H1 (cell line): ENCODE measurements around the gene TSKU. TPM values are rescaled to one million over a fixed set of nuclear protein-coding genes. Genes with fewer than 3 reads are reported as not detected.
"Not testable (repeated sequence)": the region's sequence is repeated elsewhere in the genome, so short reads cannot be mapped to it uniquely, and the experiment has no call there.

ENCODE experiments used
- CTCF ChIA-PET: fragments of 300-600 bp; sonication (Branson Sonifier 250); formaldehyde crosslinking; loops from one replicate; lab custom pipeline; 2021; ENCODE audit not compliant: partially characterized antibody; lab: Charles Lee
- POLR2A ChIA-PET: fragments of 300-600 bp; sonication (Branson Sonifier 250); formaldehyde crosslinking; loops from one replicate; lab custom pipeline; 2021; ENCODE audit warnings: inconsistent platforms; ENCODE audit not compliant: partially characterized antibody; lab: Charles Lee
- DNase-seq, 2 experiments: peaks; one replicate each; pipeline versions ENCODE4 v3.0.0 to v3.0.0-alpha.2; 2010 to 2022; ENCODE audit warnings: low spot score in 2 of 2, low read depth in 1 of 2, mixed read lengths in 1 of 2
- FAIRE-seq: peaks from 2 replicates; lab custom pipeline; 2011; peaks lifted over from hg19 to GRCh38; lab: Jason Lieb, UNC
- H2AFZ ChIP-seq: 2 replicates; pipeline ENCODE4 v1.8.1; 2012; ENCODE audit warnings: low read length, inconsistent platforms
- H2AK5ac ChIP-seq: 2 replicates; pipeline ENCODE4 v1.6.1; 2013; ENCODE audit warnings: low read depth, low read length
- H2BK120ac ChIP-seq: replicated peaks from 2 replicates; pipeline ENCODE3; 2013; ENCODE audit warnings: low read depth, low read length, inconsistent platforms
- H2BK12ac ChIP-seq: 2 replicates; pipeline ENCODE4 v1.6.1; 2013; ENCODE audit warnings: low read depth, low read length
- H2BK15ac ChIP-seq: 2 replicates; pipeline ENCODE4 v1.6.1; 2013; ENCODE audit warnings: low read length
- H2BK20ac ChIP-seq: 2 replicates; pipeline ENCODE4 v1.6.1; 2013; ENCODE audit warnings: low read length
- H2BK5ac ChIP-seq: 2 replicates; pipeline ENCODE4 v1.6.1; 2013; ENCODE audit warnings: low read depth, low read length
- H3K14ac ChIP-seq: 2 replicates; pipeline ENCODE4 v1.6.1; 2013; ENCODE audit warnings: inconsistent platforms; ENCODE audit not compliant: insufficient read length
- H3K18ac ChIP-seq: 2 replicates; pipeline ENCODE4 v1.6.1; 2013; ENCODE audit warnings: low read length; ENCODE audit errors: extremely low read depth
- H3K23ac ChIP-seq: 2 replicates; pipeline ENCODE4 v1.6.1; 2013; ENCODE audit warnings: inconsistent platforms; ENCODE audit not compliant: insufficient read length
- H3K23me2 ChIP-seq: 2 replicates; pipeline ENCODE4 v1.6.1; 2013; ENCODE audit warnings: low read depth, low read length
- H3K27ac ChIP-seq: 2 replicates; pipeline ENCODE4 v1.6.1; 2011; ENCODE audit warnings: low read depth, low read length, inconsistent platforms
- H3K27me3 ChIP-seq, 4 experiments: replicated peaks in 1 of 4; 1 replicate in 1 of 4; 2 replicates in 3 of 4; pipeline versions ENCODE4 v1.6.1 to v1.8.1; 2011 to 2013; ENCODE audit warnings: low read length in 3 of 4, mild to moderate bottlenecking in 3 of 4, inconsistent platforms in 2 of 4, mixed read lengths in 2 of 4, moderate library complexity in 1 of 4; ENCODE audit not compliant: control insufficient read depth in 3 of 4, insufficient read depth in 3 of 4; ENCODE audit errors: extremely low read depth in 1 of 4
- H3K36me3 ChIP-seq, 4 experiments: 2 replicates each; pipeline versions ENCODE4 v1.6.1 to v1.8.1; 2011 to 2013; ENCODE audit warnings: mild to moderate bottlenecking in 4 of 4, low read length in 3 of 4, moderate library complexity in 2 of 4, control low read depth in 1 of 4, inconsistent platforms in 1 of 4; ENCODE audit not compliant: insufficient read depth in 4 of 4, control insufficient read depth in 2 of 4
- H3K4ac ChIP-seq: replicated peaks from 2 replicates; pipeline ENCODE3; 2013; ENCODE audit warnings: low read length, low read depth, mixed read lengths, inconsistent platforms; ENCODE audit not compliant: insufficient read length
- H3K4me1 ChIP-seq, 4 experiments: replicated peaks in 1 of 4; 1 replicate in 1 of 4; 2 replicates in 3 of 4; pipeline versions ENCODE4 v1.6.1 to v1.8.1; 2011 to 2013; ENCODE audit warnings: low read length in 3 of 4, inconsistent platforms in 2 of 4, mixed read lengths in 1 of 4; ENCODE audit not compliant: insufficient read depth in 4 of 4, control insufficient read depth in 3 of 4
- H3K4me2 ChIP-seq, 2 experiments: 2 replicates each; pipeline versions ENCODE4 v1.6.1 to v1.8.1; 2011 to 2013; ENCODE audit warnings: low read depth in 2 of 2, low read length in 2 of 2, control low read depth in 1 of 2, inconsistent platforms in 1 of 2, mild to moderate bottlenecking in 1 of 2; ENCODE audit not compliant: insufficient read depth in 1 of 2
- H3K4me3 ChIP-seq, 4 experiments: fragments of 200-600, 300-600 bp in 1 of 4; sonication (generic), shearing (Covaris generic), sonication (Bioruptor Twin) in 1 of 4; 2 replicates each; pipeline versions ENCODE4 v1.5.1 to v1.8.1; 2011 to 2016; ENCODE audit warnings: low read length in 4 of 4, low read depth in 3 of 4, control low read depth in 2 of 4, inconsistent platforms in 2 of 4, mild to moderate bottlenecking in 2 of 4, mixed read lengths in 1 of 4, moderate library complexity in 1 of 4; ENCODE audit not compliant: insufficient read depth in 2 of 4; ENCODE audit errors: extremely low read depth in 1 of 4
- H3K56ac ChIP-seq: replicated peaks from 2 replicates; pipeline ENCODE3; 2013; ENCODE audit warnings: low read depth, mild to moderate bottlenecking, mixed read lengths, low read length, inconsistent platforms; ENCODE audit not compliant: insufficient read length
- H3K79me1 ChIP-seq: 2 replicates; pipeline ENCODE4 v1.6.1; 2013; ENCODE audit warnings: low read depth, low read length, control low read depth
- H3K79me2 ChIP-seq, 2 experiments: 2 replicates each; pipeline versions ENCODE4 v1.6.1 to v1.8.1; 2012 to 2013; ENCODE audit warnings: low read length in 2 of 2, mild to moderate bottlenecking in 2 of 2, inconsistent platforms in 1 of 2; ENCODE audit not compliant: insufficient read depth in 2 of 2, control insufficient read depth in 1 of 2
- H3K9ac ChIP-seq, 4 experiments: replicated peaks in 1 of 4; 1 replicate in 1 of 4; 2 replicates in 3 of 4; pipeline versions ENCODE4 v1.6.1 to v1.8.1; 2011 to 2013; ENCODE audit warnings: low read depth in 3 of 4, low read length in 3 of 4, control low read depth in 2 of 4, mild to moderate bottlenecking in 2 of 4, moderate library complexity in 2 of 4, inconsistent platforms in 1 of 4; ENCODE audit errors: extremely low read depth in 1 of 4
- H3K9me3 ChIP-seq, 2 experiments: 2 replicates each; pipeline versions ENCODE4 v1.6.1 to v1.8.1; 2012 to 2013; ENCODE audit warnings: mild to moderate bottlenecking in 2 of 2, moderate library complexity in 2 of 2, control low read depth in 1 of 2, inconsistent platforms in 1 of 2, low read depth in 1 of 2, low read length in 1 of 2, mixed read lengths in 1 of 2; ENCODE audit not compliant: insufficient read depth in 2 of 2
- H4K20me1 ChIP-seq, 2 experiments: replicated peaks in 1 of 2; 2 replicates each; pipeline versions ENCODE3 to v1.8.1; 2011 to 2013; ENCODE audit warnings: inconsistent platforms in 2 of 2, low read length in 2 of 2, mild to moderate bottlenecking in 1 of 2; ENCODE audit not compliant: insufficient read depth in 2 of 2, control insufficient read depth in 1 of 2
- H4K5ac ChIP-seq: 2 replicates; pipeline ENCODE4 v1.6.1; 2013; ENCODE audit warnings: low read length, low read depth, mixed read lengths, inconsistent platforms; ENCODE audit not compliant: insufficient read length
- H4K8ac ChIP-seq: 2 replicates; pipeline ENCODE4 v1.8.0; 2013; ENCODE audit warnings: mild to moderate bottlenecking, moderate library complexity, low read length, inconsistent platforms; ENCODE audit not compliant: insufficient read depth; ENCODE audit errors: extremely low read depth
- H4K91ac ChIP-seq: replicated peaks from 2 replicates; pipeline ENCODE3; 2013; ENCODE audit warnings: low read length, mixed read lengths, inconsistent platforms; ENCODE audit not compliant: insufficient read length
- WGBS, 2 experiments: shearing (Covaris generic) in 1 of 2; methylation state at CpG; one replicate each; pipeline versions ENCODE4 v1.1.6 to v1.1.7; 2013 to 2015; ENCODE audit warnings: low lambda C conversion rate in 2 of 2, mixed read lengths in 2 of 2, inconsistent platforms in 1 of 2, low coverage in 1 of 2, missing lambda C conversion rate in 1 of 2; ENCODE audit not compliant: insufficient replicate concordance in 2 of 2, insufficient coverage in 1 of 2, insufficient read length in 1 of 2; ENCODE audit errors: extremely low coverage in 1 of 2, missing lambda C conversion rate in 1 of 2; 5-methylcytosine and 5-hydroxymethylcytosine counted together
- polyA plus RNA-seq, 7 experiments: library from polyadenylated mRNA; depleted of rRNA in 3 of 7; stranded (reverse) in 5 of 7; unstranded in 2 of 7; fragments of >200 nt in 5 of 7; fragments of 200-250 nt in 2 of 7; gene quantifications; 1 replicate in 5 of 7; 2 replicates in 1 of 7; 4 replicates in 1 of 7; pipeline versions ENCODE4 v1.2.1 to v1.2.3, GENCODE V29; 2011 to 2013; ENCODE audit warnings: missing spikeins in 2 of 7, mixed read lengths in 2 of 7
- total RNA-seq: library from RNA; stranded (reverse); fragmentation: NEBNext Ultra II Directional; extraction: Animal tissue kit (Norgen Biotek cat#: 25700); gene quantifications from 2 replicates; pipeline ENCODE4 v1.2.1, GENCODE V29; 2021

TSKU gene
- total and polyA plus RNA-seq, 2 of the 8 experiments (the other 6 are each of a cell fraction or from before 2014, with no cell fraction given): 22.8 to 28.4 TPM

GRCh38 chr11:76791002-76791770, 8.0 kb downstream of the TSKU start:
- H3K14ac ChIP-seq, H2BK20ac ChIP-seq, H2BK120ac ChIP-seq, H2BK15ac ChIP-seq, H4K8ac ChIP-seq, H3K23me2 ChIP-seq, H3K4me3 ChIP-seq, H3K36me3 ChIP-seq, H2AK5ac ChIP-seq, DNase-seq, H3K23ac ChIP-seq, H4K91ac ChIP-seq, H3K4ac ChIP-seq, H2AFZ ChIP-seq, H3K27me3 ChIP-seq, H2BK5ac ChIP-seq, POLR2A ChIA-PET, H4K5ac ChIP-seq, H3K56ac ChIP-seq, H3K18ac ChIP-seq, H2BK12ac ChIP-seq, H3K9ac ChIP-seq, H3K27ac ChIP-seq, FAIRE-seq, H3K4me2 ChIP-seq: not testable (repeated sequence)
- 86% methylated on average over 4 of the region's 4 CpGs; no CpG with 5 or more reads in 1 of the 2 experiments for WGBS, 2 experiments
- peaks cover 25 to 93% of the 10 kb centered on the region in 2 experiments for H3K79me2 ChIP-seq
- CTCF ChIA-PET: interaction anchor here (0.7 to 1.9 kb wide), 6 partner anchors 8 to 128 kb away, joined by 3 to 5 read pairs (median 4); no protein-coding TSS in a partner anchor
- H3K79me1 ChIP-seq: peaks cover 31% of the 10 kb centered on the region
- H3K9me3 ChIP-seq: peaks cover 8 to 10% of the 10 kb centered on the region in 2 experiments; a peak in 3 of 4 replicates
- H4K20me1 ChIP-seq: peaks cover 14 to 38% of the 10 kb centered on the region in 2 experiments
- H3K4me1 ChIP-seq: peaks cover 8 to 25% (median 22%) of the 10 kb centered on the region in 4 experiments
